ENCODE data around the gene LCP1. TPM values are rescaled to one million over a fixed set of nuclear protein-coding genes. Genes with fewer than 3 reads are reported as not detected.

Gene LCP1
- total RNA-seq, 1 experiment from 2014 or later = 9.1 TPM

DNA sequence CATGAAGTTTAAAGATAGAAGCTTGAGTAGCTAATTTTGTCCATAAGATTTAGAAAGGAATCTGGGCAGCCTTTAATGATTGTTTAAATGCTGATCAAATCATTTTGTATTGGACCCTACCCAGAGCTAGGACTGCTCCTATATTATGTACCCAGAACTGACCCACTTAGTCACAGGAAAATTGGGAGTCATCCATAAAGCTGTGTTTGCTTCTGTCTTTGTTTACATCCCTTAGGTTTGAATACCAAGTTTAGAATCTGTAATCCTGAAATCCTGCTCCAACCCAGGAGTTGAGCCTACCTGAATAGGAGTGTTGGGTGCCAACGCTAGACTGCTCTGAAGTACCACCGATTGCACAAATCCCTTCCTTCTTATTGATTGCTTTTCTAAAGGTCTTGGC, 23.8 kb downstream of the LCP1 start:
- H3K4me1 ChIP-seq (ENCODE audit: insufficient read depth, low read length, poor library complexity, severe bottlenecking) = peaks cover 7% of the 10 kb centered on the region
- no peak overlapping the region for H3K27ac ChIP-seq (ENCODE audit: low read depth, low read length, poor library complexity, severe bottlenecking)
- H3K4me3 ChIP-seq (ENCODE audit: low read depth, low read length, poor library complexity, severe bottlenecking) = no peak overlapping the region
- intact Hi-C loops (cut with micrococcal nuclease; ENCODE audit: unreplicated experiment) = no loop called here
- no peaks in the 10 kb centered on the region for H3K9me3 ChIP-seq (ENCODE audit: low read depth, low read length, poor library complexity, severe bottlenecking)
- no peak for DNase-seq (ENCODE audit: low spot score)
- ChIA-PET CTCF (interaction anchor here (0.5 kb wide), 1 partner anchor 163 kb away, joined by 12 read pairs; no protein-coding TSS in a partner anchor), POLR2A (ENCODE audit: low non-redundant PET) (no interaction called here)
- no TSS peak for BruUV-seq (replicated peaks)
- H3K36me3 ChIP-seq (ENCODE audit: insufficient read depth, low read length, poor library complexity, severe bottlenecking) = no peaks in the 10 kb centered on the region
- H3K27me3 ChIP-seq (replicated peaks; ENCODE audit: insufficient read depth, low read depth, low read length, poor library complexity) = no peaks in the 10 kb centered on the region
- TF ChIP-seq EZH2 (IDR thresholded peaks at IDR 0.05; ENCODE audit: borderline replicate concordance, low read depth, low read length, poor library complexity, severe bottlenecking) = no peak
- TF ChIP-seq, protein P1, sequence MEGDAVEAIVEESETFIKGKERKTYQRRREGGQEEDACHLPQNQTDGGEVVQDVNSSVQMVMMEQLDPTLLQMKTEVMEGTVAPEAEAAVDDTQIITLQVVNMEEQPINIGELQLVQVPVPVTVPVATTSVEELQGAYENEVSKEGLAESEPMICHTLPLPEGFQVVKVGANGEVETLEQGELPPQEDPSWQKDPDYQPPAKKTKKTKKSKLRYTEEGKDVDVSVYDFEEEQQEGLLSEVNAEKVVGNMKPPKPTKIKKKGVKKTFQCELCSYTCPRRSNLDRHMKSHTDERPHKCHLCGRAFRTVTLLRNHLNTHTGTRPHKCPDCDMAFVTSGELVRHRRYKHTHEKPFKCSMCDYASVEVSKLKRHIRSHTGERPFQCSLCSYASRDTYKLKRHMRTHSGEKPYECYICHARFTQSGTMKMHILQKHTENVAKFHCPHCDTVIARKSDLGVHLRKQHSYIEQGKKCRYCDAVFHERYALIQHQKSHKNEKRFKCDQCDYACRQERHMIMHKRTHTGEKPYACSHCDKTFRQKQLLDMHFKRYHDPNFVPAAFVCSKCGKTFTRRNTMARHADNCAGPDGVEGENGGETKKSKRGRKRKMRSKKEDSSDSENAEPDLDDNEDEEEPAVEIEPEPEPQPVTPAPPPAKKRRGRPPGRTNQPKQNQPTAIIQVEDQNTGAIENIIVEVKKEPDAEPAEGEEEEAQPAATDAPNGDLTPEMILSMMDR (conservative IDR thresholded peaks at IDR 0.05; ENCODE audit: low read depth, low read length) = no peak

DNA sequence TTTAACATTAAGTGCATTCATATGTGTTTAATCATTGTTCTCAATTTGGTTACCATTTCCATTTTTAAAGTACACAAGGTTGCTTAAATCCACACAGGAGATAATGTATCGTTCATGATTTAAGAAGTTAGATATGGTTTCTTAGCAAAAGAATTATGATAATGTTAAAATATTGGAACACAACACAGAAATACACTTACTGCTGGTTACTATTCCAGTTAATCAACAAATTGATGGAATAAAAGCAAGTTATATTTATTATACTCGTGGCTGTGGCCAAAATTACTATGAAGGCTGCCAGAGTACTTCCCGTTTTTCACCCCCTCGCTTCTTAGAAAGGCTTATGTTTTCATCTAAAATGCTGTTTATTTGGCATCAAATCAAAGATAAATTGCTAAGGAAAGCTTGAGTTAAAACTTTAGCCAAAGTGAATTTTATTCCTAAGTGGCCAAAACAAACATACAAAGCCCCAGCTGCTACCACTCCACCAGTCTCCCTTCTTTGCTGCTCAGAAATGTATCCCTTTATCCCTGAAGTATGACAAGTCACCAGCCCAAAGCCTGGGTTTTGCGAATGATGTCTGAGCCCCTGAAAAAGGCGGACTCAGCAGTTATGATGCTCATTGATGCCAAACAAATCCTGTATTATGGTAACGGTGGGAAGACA, 27.7 kb downstream of the LCP1 start:
- Histone ChIP-seq H3K27ac (ENCODE audit: low read depth, low read length, poor library complexity, severe bottlenecking) (no peak overlapping the region), H3K4me1 (ENCODE audit: insufficient read depth, low read length, poor library complexity, severe bottlenecking) (peaks cover 20% of the 10 kb centered on the region), H3K4me3 (ENCODE audit: low read depth, low read length, poor library complexity, severe bottlenecking) (no peak overlapping the region), H3K36me3 (ENCODE audit: insufficient read depth, low read length, poor library complexity, severe bottlenecking) (no peaks in the 10 kb centered on the region), H3K9me3 (ENCODE audit: low read depth, low read length, poor library complexity, severe bottlenecking) (no peaks in the 10 kb centered on the region), H3K27me3 (replicated peaks; ENCODE audit: insufficient read depth, low read depth, low read length, poor library complexity) (no peaks in the 10 kb centered on the region)
- intact Hi-C loops (cut with micrococcal nuclease; ENCODE audit: unreplicated experiment) = no loop called here
- TF ChIP-seq, protein P1 (conservative IDR thresholded peaks at IDR 0.05; ENCODE audit: low read depth, low read length) = no peak
- TF ChIP-seq EZH2 (IDR thresholded peaks at IDR 0.05; ENCODE audit: borderline replicate concordance, low read depth, low read length, poor library complexity, severe bottlenecking) = no peak
- CTCF ChIA-PET = interaction anchor here (0.7 kb wide), 1 partner anchor 28 kb away, joined by 3 read pairs; no protein-coding TSS in a partner anchor
- POLR2A ChIA-PET (ENCODE audit: low non-redundant PET) = no interaction called here
- BruUV-seq (replicated peaks) = no TSS peak
- no peak for DNase-seq (ENCODE audit: low spot score)

DNA sequence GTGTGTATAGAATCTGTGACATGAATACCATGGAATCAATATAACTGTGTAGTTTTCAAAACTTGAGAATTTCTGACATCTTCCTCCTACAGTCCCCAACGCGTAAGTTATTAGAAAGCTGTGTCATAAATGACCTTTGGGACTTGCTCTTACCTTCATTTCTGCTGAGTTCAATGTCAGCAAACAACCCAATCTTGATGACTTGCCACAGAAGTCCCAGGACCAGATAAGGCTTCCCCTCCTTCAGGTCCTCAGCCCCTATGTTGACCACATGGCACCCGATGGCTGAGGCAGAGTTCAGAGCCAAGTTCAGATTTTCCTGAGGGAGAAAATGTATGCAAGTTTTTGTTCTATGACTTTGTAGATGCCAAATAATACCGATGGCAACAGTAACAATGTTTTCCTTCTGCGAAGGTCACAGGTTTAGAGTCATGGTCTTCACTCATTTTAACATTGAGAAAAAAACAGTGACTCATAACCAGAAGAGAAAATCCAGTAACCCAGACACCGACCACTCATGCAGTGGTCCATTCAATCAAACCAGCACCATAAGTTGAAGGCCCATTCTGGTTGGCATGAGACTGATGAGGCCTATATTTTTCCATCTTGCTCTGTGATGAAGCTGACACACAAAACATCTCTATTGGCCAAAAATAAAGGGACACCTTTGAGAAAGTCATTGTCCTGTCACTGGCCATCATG, 29.2 kb downstream of the LCP1 start:
- intact Hi-C loops (cut with micrococcal nuclease; ENCODE audit: unreplicated experiment) = no loop called here
- no TSS peak for BruUV-seq (replicated peaks)
- H3K27me3 ChIP-seq (replicated peaks; ENCODE audit: insufficient read depth, low read depth, low read length, poor library complexity) = no peaks in the 10 kb centered on the region
- no peak overlapping the region for H3K27ac ChIP-seq (ENCODE audit: low read depth, low read length, poor library complexity, severe bottlenecking)
- TF ChIP-seq EZH2 (IDR thresholded peaks at IDR 0.05; ENCODE audit: borderline replicate concordance, low read depth, low read length, poor library complexity, severe bottlenecking) = no peak
- TF ChIP-seq, protein P1 (conservative IDR thresholded peaks at IDR 0.05; ENCODE audit: low read depth, low read length) = no peak
- no peaks in the 10 kb centered on the region for H3K36me3 ChIP-seq (ENCODE audit: insufficient read depth, low read length, poor library complexity, severe bottlenecking)
- CTCF ChIA-PET = no interaction called here
- H3K4me3 ChIP-seq (ENCODE audit: low read depth, low read length, poor library complexity, severe bottlenecking) = no peak overlapping the region
- H3K9me3 ChIP-seq (ENCODE audit: low read depth, low read length, poor library complexity, severe bottlenecking) = no peaks in the 10 kb centered on the region
- no peak for DNase-seq (ENCODE audit: low spot score)
- POLR2A ChIA-PET (ENCODE audit: low non-redundant PET) = no interaction called here
- peaks cover 31% of the 10 kb centered on the region for H3K4me1 ChIP-seq (ENCODE audit: insufficient read depth, low read length, poor library complexity, severe bottlenecking)

All from A673 (cell line).